ENCODE data around the gene SCNN1G.

The SCNN1G gene

DNA sequence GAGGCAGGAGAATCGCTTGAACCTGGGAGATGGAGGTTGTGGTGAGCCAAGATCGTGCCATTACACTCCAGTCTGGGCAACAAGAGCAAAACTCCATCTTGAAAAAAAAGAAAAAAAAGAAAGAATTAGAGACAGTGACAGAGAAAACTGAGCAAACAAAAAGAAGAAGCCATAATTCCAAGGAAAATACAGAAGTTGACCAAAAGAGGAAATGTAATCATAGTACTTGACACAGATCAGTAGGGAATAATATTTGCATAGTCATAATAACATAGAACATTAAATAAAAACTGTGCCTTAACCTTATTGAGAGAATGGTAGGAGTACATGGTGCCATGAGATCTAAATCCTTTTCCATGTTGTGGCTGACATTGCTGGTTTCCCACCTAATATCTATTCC lies 18.6 kb upstream of the SCNN1G start:
- H3K27ac Mint-ChIP-seq = no peak overlapping the region
- no peak for DNase-seq (ENCODE audit: low spot score)
- H3K4me1 Mint-ChIP-seq (ENCODE audit: low read depth) = peaks cover 2% of the 10 kb centered on the region
- H3K36me3 Mint-ChIP-seq (ENCODE audit: low read depth) = no peaks in the 10 kb centered on the region
- peaks cover 43% of the 10 kb centered on the region for H3K27me3 Mint-ChIP-seq (ENCODE audit: low read depth)
- H3K4me3 Mint-ChIP-seq = no peak overlapping the region
- no peaks in the 10 kb centered on the region for H3K9me3 Mint-ChIP-seq

DNA sequence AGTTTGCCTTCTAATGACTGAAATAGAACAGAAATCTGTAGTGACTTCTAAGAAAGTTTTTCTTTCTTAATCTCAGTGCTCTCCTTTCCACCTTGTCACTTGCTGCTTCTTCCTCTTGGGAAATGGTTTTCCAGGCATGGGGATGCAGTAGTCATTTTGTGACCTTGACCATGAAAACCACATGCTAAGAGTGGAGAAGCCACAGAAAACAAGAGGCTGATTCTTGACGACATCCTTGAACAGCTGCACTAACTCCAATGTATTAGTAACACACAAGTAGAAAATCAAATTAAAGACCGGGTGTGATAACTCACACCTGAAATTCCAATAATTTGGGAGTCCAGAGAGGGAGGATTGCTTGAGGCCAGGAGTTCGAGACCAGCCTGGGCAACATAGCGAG lies 17.8 kb upstream of the SCNN1G start:
- Mint-ChIP-seq H3K36me3 (ENCODE audit: low read depth) (no peaks in the 10 kb centered on the region), H3K27me3 (ENCODE audit: low read depth) (peaks cover 45% of the 10 kb centered on the region), H3K4me1 (ENCODE audit: low read depth) (peaks cover 2% of the 10 kb centered on the region), H3K4me3 (no peak overlapping the region), H3K9me3 (no peaks in the 10 kb centered on the region), H3K27ac (no peak overlapping the region)
- DNase-seq (ENCODE audit: low spot score) = no peak

DNA sequence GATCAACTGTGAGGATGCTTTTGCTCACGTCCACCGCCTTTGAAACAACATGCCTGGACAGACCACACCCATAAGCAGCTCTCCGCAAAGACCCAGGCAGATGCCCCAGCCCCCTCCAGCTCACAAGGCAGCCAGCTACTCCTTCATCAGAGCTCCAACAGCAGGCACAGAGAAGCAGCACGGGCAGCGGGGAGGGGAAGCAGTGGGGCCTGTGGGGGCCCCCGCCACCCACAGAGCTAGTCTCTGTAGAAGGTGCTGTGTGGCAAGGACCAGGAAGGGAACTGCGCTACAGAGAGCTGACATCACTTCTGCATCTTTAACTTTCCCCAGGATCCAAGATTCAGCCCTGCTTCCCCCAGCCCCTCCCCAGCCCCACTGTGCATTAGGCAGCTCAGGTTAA lies 10.0 kb upstream of the SCNN1G start:
- no peaks in the 10 kb centered on the region for H3K9me3 Mint-ChIP-seq
- H3K27me3 Mint-ChIP-seq (ENCODE audit: low read depth) = peaks cover 20% of the 10 kb centered on the region
- no peak overlapping the region for H3K27ac Mint-ChIP-seq
- no peak for DNase-seq (ENCODE audit: low spot score)
- no peak overlapping the region for H3K4me3 Mint-ChIP-seq
- H3K36me3 Mint-ChIP-seq (ENCODE audit: low read depth) = no peaks in the 10 kb centered on the region
- H3K4me1 Mint-ChIP-seq (ENCODE audit: low read depth) = no peaks in the 10 kb centered on the region

DNA sequence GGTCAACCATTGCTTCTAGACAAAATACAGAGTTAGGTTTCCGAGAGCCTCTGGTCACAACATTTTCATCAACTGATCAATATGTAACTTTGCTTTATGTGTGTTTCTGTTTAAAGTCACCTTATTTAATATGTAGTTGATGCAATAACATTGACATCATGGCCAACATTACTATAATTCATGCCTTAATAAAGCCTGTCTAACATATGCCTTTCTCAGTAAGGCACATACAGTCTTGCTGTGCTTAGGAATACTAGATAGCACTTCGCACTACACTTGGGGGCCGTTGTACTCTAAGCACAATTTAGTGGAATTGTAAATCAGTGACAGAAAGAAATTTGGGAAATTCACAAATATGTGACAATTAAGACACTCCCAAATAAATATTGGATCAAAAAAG lies 9.6 kb upstream of the SCNN1G start:
- Mint-ChIP-seq H3K27ac (no peak overlapping the region), H3K4me3 (no peak overlapping the region), H3K36me3 (ENCODE audit: low read depth) (no peaks in the 10 kb centered on the region), H3K4me1 (ENCODE audit: low read depth) (no peaks in the 10 kb centered on the region), H3K27me3 (ENCODE audit: low read depth) (peaks cover 20% of the 10 kb centered on the region), H3K9me3 (no peaks in the 10 kb centered on the region)
- DNase-seq (ENCODE audit: low spot score) = no peak

DNA sequence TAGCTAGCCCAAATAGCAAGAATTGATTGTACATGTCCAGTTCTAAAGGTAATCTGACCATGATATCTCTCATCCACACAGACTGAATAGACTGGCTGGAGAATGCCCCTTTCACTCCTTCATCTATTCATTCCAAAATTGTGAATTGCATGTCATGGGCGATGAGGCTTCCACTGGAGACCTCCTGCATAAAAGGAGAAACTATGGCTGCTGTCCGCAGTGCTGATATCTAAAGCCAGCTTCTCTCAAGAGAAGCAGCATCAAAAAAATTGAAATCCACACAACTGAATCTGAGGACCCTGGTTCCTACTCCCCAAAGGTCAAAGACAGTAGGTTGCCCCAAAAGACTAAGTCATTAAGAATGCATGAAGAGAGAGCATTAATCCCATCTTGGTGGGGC lies 7.9 kb upstream of the SCNN1G start:
- Mint-ChIP-seq H3K4me3 (no peak overlapping the region), H3K4me1 (ENCODE audit: low read depth) (no peaks in the 10 kb centered on the region), H3K9me3 (no peaks in the 10 kb centered on the region), H3K27ac (no peak overlapping the region), H3K36me3 (ENCODE audit: low read depth) (no peaks in the 10 kb centered on the region), H3K27me3 (ENCODE audit: low read depth) (peaks cover 21% of the 10 kb centered on the region)
- no peak for DNase-seq (ENCODE audit: low spot score)

DNA sequence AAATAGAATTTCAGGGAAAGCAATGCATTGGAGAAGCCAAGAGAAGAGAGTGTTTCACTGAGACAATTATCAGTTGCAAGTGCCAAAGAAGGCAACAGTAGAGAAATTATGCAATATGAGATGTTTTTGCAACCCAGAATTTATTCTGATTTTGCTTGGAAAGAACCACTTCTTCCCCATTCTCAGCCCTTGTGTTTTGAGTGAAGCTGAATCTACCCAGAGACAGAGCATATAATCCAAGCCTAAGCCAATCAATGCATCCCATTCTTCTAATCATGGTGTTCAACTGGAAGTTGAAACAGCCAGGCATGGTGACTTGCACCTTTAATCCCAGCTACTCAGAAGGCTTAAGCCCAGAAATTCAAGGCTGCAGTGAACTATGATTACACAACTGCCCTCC lies 6.9 kb upstream of the SCNN1G start:
- Mint-ChIP-seq H3K4me3 (no peak overlapping the region), H3K27me3 (ENCODE audit: low read depth) (peaks cover 20% of the 10 kb centered on the region), H3K9me3 (no peaks in the 10 kb centered on the region), H3K27ac (no peak overlapping the region), H3K4me1 (ENCODE audit: low read depth) (no peaks in the 10 kb centered on the region), H3K36me3 (ENCODE audit: low read depth) (no peaks in the 10 kb centered on the region)
- DNase-seq (ENCODE audit: low spot score) = no peak

DNA sequence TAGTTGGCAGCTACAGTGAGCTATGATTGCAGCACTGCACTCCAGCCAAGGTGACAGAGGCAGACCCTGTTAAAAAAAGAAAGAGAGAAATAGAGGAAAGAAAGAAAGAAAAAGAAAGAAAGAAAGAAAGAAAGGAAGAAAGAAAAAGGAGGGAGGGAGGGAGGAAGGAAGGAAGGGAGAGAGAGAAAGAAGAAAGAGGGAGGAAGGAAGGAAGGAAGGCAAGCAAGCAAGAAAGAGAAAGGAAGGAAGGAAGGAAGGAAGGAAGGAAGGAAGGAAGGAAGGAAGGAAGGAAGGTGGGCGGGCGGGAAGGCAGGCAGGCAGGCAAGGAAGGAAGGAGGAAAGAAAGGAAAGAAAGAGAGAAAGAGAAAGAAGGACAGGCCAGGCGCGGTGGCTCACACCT lies 1.0 kb upstream of the SCNN1G start:
- no peak overlapping the region for H3K27ac Mint-ChIP-seq
- H3K4me1 Mint-ChIP-seq (ENCODE audit: low read depth) = peaks cover 8% of the 10 kb centered on the region
- H3K9me3 Mint-ChIP-seq = no peaks in the 10 kb centered on the region
- H3K27me3 Mint-ChIP-seq (ENCODE audit: low read depth) = peaks cover 51% of the 10 kb centered on the region
- H3K4me3 Mint-ChIP-seq = no peak overlapping the region
- no peak for DNase-seq (ENCODE audit: low spot score)
- H3K36me3 Mint-ChIP-seq (ENCODE audit: low read depth) = no peaks in the 10 kb centered on the region

DNA sequence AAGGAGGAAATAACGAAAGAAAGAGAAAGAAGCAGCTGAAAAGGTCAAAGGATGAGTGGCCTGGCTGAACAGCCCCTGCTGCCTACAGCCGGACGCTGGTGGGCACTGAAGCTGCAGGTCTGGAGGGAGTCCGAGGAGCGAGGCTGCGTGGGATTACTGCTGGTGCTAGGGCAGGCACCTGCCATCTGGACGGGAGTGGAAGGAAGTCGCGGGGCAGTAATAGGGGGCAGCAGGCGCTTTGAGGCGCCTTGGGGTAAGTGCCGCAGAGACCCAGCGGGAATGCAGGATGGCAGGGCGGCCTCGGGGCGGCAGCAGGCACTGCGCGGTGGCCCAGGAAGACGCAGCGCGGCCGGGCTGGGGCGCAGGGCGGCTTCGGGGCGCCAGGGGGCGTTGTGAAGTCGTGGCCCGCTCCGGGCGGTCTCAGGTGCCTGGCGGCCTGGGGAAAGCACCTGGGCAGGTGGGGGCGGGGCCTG lies 303 bp upstream of the SCNN1G start:
- Mint-ChIP-seq H3K9me3 (no peaks in the 10 kb centered on the region), H3K4me3 (peak overlapping the region; percentile 58), H3K36me3 (ENCODE audit: low read depth) (no peaks in the 10 kb centered on the region), H3K27ac (peak overlapping the region; percentile 17), H3K27me3 (ENCODE audit: low read depth) (peaks cover 54% of the 10 kb centered on the region), H3K4me1 (ENCODE audit: low read depth) (peaks cover 8% of the 10 kb centered on the region)
- peak; percentile 66 for DNase-seq (ENCODE audit: low spot score)

DNA sequence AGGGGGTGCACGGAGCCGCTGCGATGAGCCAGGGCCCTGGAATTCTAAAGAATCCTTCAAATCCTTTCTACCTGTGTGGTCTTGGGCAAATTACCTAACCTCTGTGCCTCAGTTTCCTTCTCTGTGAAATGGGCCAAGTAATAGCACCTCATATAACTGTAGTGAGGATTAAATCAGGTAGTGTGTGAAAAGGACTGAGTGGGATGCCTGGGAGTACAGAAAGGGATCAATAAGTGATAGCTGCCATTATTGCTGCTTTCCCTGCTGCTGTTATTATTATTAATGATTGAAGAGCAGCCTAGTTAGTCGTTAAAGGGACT lies 958 bp downstream of the SCNN1G start:
- Mint-ChIP-seq H3K9me3 (no peaks in the 10 kb centered on the region), H3K36me3 (ENCODE audit: low read depth) (no peaks in the 10 kb centered on the region), H3K27me3 (ENCODE audit: low read depth) (peaks cover 55% of the 10 kb centered on the region), H3K27ac (no peak overlapping the region), H3K4me1 (ENCODE audit: low read depth) (peaks cover 8% of the 10 kb centered on the region), H3K4me3 (no peak overlapping the region)
- DNase-seq (ENCODE audit: low spot score) = no peak

DNA sequence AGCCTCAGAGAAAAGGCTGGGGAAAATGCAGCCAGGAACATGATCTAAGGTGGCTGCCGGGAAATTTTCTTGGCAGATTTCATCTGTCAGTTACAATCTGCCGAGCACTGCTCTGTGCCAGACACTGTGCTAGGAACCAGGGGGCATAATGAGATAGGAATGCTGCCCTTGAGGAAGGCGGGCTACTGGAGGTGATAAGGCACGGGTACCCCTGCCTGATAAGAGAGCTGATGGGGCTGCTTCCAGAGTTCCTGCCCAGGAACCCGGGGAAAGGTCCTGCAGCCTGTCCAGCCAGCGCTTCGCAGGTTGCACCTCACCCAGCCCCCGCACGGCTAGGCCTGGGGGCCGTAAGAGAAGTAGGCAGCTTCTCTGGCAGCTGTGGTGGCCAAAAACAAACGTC lies 3.1 kb downstream of the SCNN1G start:
- no peak for DNase-seq (ENCODE audit: low spot score)
- no peak overlapping the region for H3K27ac Mint-ChIP-seq
- peaks cover 8% of the 10 kb centered on the region for H3K4me1 Mint-ChIP-seq (ENCODE audit: low read depth)
- H3K4me3 Mint-ChIP-seq = no peak overlapping the region
- peaks cover 51% of the 10 kb centered on the region for H3K27me3 Mint-ChIP-seq (ENCODE audit: low read depth)
- no peaks in the 10 kb centered on the region for H3K9me3 Mint-ChIP-seq
- H3K36me3 Mint-ChIP-seq (ENCODE audit: low read depth) = no peaks in the 10 kb centered on the region

DNA sequence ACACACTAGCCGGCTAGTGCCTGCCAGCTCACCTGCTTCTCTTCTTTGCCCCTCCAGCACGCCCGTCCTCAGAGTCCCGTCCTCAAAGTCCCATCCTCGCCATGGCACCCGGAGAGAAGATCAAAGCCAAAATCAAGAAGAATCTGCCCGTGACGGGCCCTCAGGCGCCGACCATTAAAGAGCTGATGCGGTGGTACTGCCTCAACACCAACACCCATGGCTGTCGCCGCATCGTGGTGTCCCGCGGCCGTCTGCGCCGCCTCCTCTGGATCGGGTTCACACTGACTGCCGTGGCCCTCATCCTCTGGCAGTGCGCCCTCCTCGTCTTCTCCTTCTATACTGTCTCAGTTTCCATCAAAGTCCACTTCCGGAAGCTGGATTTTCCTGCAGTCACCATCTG lies 3.6 kb downstream of the SCNN1G start:
- no peak for DNase-seq (ENCODE audit: low spot score)
- Mint-ChIP-seq H3K4me1 (ENCODE audit: low read depth) (peaks cover 8% of the 10 kb centered on the region), H3K36me3 (ENCODE audit: low read depth) (no peaks in the 10 kb centered on the region), H3K4me3 (no peak overlapping the region), H3K9me3 (no peaks in the 10 kb centered on the region), H3K27ac (no peak overlapping the region), H3K27me3 (ENCODE audit: low read depth) (peaks cover 48% of the 10 kb centered on the region)

DNA sequence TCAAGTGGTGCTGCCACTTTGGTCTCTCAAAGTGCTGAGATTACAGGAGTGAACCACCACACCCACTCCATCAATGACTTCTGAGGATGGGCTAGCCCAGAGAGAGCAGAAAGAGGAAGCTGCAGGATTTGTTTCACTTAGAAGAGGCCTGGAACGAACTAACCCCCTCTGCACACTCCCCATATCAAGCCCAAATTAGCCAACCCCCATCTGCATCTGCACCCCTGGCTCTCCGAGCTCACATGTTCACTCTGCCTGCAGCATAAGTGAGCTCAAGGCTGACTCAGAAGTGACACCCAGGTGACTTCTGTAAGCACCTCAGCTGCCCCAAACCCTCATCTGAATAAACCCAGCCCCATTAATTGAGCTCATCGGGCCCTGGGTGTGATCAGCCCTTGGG lies 4.8 kb downstream of the SCNN1G start:
- H3K27me3 Mint-ChIP-seq (ENCODE audit: low read depth) = peaks cover 37% of the 10 kb centered on the region
- H3K9me3 Mint-ChIP-seq = no peaks in the 10 kb centered on the region
- no peak overlapping the region for H3K4me3 Mint-ChIP-seq
- H3K4me1 Mint-ChIP-seq (ENCODE audit: low read depth) = no peaks in the 10 kb centered on the region
- H3K27ac Mint-ChIP-seq = no peak overlapping the region
- no peaks in the 10 kb centered on the region for H3K36me3 Mint-ChIP-seq (ENCODE audit: low read depth)
- DNase-seq (ENCODE audit: low spot score) = no peak

DNA sequence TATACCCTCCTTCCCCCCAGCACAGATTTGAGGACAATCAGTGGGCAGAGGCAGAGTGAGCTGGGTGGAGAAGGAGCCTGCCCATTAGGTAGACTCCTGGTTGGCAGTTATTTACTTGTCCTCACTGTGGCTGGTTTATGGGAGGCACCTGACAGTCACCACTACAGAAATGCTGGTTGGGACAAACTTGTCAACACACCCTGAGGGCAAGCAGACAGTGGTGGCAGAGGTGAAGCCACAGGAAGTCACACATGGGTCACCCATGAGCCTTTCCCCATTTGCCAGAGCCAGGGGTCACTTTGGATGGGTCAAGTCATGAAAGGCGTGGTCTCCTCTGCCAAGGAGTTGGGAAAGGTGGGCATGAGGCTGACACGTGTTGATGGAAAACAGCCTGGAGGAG lies 6.4 kb downstream of the SCNN1G start:
- Mint-ChIP-seq H3K4me3 (no peak overlapping the region), H3K36me3 (ENCODE audit: low read depth) (no peaks in the 10 kb centered on the region), H3K4me1 (ENCODE audit: low read depth) (no peaks in the 10 kb centered on the region), H3K27me3 (ENCODE audit: low read depth) (peaks cover 30% of the 10 kb centered on the region), H3K9me3 (no peaks in the 10 kb centered on the region), H3K27ac (no peak overlapping the region)
- DNase-seq (ENCODE audit: low spot score) = no peak

DNA sequence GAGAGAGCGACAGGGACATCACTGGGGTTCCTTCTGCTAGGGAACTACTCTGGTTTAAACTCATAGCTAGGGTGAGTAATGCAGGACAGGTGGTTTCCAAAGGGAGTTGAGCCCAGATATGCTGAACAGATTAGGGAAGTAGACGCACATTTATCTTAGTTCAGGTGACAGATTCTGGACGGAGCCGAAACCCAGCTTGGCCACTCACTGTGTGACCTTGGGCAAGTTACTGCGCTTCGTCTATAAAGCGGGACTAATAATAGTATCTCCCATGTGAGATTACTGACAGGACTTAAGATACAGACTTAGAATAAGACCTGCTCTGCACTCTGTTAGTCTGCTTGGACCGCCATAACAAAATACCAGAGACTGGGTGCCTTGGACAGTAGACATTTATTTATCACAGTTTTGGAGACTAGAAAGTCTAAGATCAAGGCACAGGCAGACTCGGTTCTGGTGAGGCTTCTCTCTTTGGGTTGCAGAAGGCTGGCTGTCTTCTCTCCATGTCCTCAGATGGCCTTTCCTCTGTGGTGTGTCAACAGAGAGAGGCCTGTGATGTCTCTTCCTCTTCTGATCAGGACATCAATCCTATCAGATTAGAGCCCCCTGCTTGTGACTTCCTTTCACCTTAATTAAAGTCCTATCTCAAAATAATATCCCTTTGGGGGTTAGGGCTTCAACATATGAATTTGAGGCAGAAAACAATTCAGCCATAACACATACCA lies 12.1 kb downstream of the SCNN1G start:
- no peaks in the 10 kb centered on the region for H3K9me3 Mint-ChIP-seq
- DNase-seq (ENCODE audit: low spot score) = no peak
- H3K4me3 Mint-ChIP-seq = no peak overlapping the region
- H3K4me1 Mint-ChIP-seq (ENCODE audit: low read depth) = no peaks in the 10 kb centered on the region
- no peak overlapping the region for H3K27ac Mint-ChIP-seq
- H3K36me3 Mint-ChIP-seq (ENCODE audit: low read depth) = no peaks in the 10 kb centered on the region
- peaks cover 2% of the 10 kb centered on the region for H3K27me3 Mint-ChIP-seq (ENCODE audit: low read depth)

DNA sequence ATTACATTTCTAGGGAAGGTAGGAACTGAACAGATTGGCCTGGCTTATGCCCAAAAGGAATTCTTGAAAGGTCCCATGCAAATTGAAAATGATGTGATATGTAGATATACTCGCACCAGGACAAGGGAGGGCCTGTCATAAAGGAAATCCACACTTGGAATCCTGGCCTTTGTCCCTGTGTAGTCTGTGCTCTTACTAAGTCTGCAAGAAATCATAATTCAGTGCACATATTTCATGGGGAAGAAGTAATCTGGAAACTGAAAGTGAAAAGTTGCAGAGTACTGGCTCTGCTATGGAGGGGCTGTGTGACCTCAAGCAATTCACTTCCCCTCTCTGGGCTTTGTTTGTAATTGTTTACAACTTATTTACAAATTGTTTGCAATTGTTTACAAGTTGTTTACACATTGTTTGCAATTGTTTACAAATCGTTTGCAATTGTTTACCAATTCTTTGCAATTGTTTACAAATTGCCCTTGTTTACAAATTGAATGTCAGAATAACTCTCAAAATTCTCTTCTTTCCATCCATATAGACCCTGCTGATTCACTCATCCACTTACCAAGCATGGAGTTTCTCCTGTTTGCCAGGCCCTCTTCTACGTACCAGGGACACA lies 12.9 kb downstream of the SCNN1G start:
- Mint-ChIP-seq H3K9me3 (no peaks in the 10 kb centered on the region), H3K27me3 (ENCODE audit: low read depth) (peaks cover 3% of the 10 kb centered on the region), H3K4me3 (no peak overlapping the region), H3K4me1 (ENCODE audit: low read depth) (no peaks in the 10 kb centered on the region), H3K36me3 (ENCODE audit: low read depth) (no peaks in the 10 kb centered on the region), H3K27ac (no peak overlapping the region)
- DNase-seq (ENCODE audit: low spot score) = no peak
